HT-29 (cell line): ENCODE data around the gene KLHL7. TPM values are rescaled to one million over a fixed set of nuclear protein-coding genes. Genes with fewer than 3 reads are reported as not detected.

ENCODE experiments used
- DNase-seq: peaks from one replicate; pipeline ENCODE4 v3.0.0-alpha.2; 2015; ENCODE audit warnings: low spot score
- total RNA-seq: library from RNA; depleted of rRNA; stranded (reverse); fragments of >200 nt; shearing (Covaris generic); gene quantifications from 2 replicates; pipeline ENCODE4 v1.2.3, GENCODE V29; 2014; rRNA removed

KLHL7 gene
- total RNA-seq, result 13.0 and 29.9 TPM in 2 replicates

DNA sequence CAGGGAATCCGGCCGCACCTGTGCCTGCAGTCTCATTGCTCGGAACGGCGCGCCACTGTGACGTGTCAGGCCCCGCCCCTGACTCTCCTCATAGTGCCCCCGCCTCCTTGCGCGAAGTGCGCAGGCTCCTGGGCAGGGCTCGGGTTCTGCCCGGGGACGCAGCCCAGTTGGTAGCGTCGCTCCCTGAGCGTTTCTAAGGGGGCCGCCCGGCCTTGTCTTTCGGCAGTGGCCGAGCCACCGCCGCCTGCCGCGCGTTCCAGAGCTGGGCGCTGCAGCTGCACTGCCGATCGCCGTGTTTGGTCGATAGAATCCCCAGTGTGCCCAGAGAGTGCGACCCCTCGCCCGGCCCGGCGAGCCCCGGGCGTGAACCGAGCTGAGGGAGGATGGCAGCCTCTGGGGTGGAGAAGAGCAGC lies at the start of gene KLHL7:
KLHL7 (plus strand) TSS at position 142 of the 413 bp plus-strand sequence; CDS start at position 384, 242 bp downstream.
- peak; percentile 98 for DNase-seq

GRCh38 chr7:23058408-23059096 lies 47.0 kb upstream of the KLHL7 start:
- DNase-seq, result no peak

DNA sequence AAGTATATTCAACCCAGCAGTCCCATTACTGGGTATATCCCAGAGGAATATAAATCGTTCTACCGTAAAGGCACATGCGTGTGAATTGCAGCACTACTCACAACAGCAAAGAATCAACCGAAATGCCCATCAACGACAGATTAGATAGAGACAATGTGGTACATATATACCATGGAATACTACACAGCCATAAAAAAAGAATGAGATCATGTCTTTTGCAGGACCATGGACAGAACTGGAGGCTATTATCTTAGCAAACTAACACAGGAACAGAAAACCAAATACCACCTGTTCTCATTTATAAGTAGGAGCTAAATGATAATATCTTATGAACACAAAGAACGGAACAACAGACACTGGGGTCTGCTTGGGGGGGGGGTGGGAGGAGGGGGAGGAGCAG lies 44.3 kb upstream of the KLHL7 start:
- DNase-seq, result no peak

GRCh38 chr7:23062452-23062851 lies 43.1 kb upstream of the KLHL7 start:
- no peak for DNase-seq

- no peak for DNase-seq
Measured at GRCh38 chr7:23065974-23066373, 39.6 kb upstream of the KLHL7 start.

- no peak for DNase-seq
Measured at GRCh38 chr7:23067271-23067670, 38.3 kb upstream of the KLHL7 start.

- DNase-seq, result no peak
Measured at GRCh38 chr7:23072048-23072447, 33.5 kb upstream of the KLHL7 start.

- DNase-seq, result no peak
Measured at GRCh38 chr7:23072922-23073321, 32.7 kb upstream of the KLHL7 start.

DNA sequence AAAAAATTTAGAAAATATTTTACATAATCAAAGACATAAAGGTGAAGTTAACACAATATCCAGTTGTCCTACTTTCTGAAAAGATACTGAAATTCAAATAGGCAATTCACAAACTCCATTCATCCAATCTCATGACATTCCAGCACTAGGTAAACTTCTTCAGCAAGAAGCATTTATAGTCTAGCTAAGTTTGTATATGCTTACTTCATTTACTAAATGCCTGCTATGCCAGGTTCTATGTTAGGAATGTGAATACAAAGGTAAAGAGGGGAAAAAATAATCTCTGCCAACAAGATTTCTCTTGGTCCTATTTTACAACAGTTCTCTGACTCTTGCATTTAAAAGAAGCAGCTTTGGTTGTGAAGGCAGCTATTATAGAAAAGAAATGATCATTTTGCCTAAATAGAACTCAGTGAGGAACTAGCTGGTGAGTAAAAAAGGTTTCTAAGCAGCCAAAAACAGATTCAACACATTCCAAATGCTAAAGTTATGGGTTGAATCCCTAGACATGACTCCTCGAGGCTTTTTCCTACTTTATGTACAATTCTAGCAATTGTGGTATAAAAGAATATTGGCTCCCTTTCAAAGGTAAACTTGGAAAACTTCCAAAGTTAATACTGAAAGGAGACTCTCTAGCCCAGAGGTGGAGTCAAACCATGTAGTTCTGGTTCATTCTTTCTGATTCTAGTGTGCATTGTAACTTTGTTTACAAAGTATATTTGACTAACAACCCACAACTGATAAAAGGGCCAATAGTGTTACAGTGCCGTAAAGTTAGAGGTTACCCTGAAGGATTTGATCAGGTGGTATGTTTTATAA lies 30.9 kb upstream of the KLHL7 start:
- DNase-seq, result peak; percentile 74

DNA sequence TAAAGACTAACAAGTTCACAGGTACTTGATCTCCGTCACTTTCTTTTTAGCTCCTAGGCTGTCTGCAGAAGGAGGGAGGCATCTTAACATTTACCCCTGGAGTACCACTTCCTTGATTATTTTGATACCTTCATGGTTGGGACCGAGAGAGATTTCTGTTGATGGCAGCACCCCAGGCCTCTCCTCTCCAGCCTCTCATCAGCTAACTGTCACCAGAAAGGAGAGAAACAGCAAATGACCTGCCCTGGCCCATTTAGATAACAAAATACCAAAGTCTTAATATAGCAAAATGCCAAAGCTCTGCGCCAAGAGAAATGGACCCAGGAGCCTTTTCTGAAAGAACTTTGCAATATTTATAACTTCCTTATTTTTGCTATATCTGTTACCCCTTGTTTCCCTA lies 30.0 kb upstream of the KLHL7 start:
- no peak for DNase-seq

- no peak for DNase-seq
Measured at GRCh38 chr7:23076772-23077171, 28.8 kb upstream of the KLHL7 start.

- DNase-seq, result no peak
Measured at GRCh38 chr7:23093111-23093510, 12.5 kb upstream of the KLHL7 start.

- no peak for DNase-seq
Measured at GRCh38 chr7:23093546-23093945, 12.0 kb upstream of the KLHL7 start.

DNA sequence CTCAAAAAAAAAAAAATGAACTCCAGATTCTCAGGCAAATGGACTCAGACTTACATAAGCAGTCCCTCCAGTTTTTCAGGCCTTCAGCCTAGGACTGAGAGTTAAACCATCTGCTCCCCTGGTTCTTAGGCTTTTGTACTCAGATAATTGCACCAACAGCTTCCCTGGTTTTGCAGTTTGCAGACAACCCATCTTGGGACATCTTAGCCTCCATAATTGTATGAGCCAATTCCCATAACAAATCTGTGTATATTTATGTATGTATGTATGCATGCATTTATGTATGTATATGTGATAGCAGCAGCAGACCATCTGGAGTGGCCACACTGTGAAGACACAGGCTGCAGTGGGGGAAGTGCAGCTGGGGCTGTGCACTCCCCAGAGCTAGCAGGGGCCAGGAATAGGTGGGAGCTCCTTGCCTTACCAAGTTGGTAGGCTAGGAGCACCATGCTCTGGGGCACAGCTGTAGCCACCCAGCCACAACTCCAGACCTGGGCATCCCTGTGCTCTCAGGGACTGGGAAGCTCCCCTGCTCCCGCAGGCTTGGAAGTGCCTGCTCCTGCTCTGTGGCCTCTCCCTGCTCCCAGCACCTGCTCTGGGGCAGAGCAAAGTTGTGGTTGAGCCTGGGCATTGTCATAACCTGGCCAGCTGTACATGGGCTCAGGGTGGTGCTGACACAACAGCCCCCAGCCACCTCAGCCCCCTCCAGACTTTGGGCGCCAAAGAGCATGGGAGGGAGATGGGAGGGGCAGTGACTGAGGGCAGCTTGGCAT lies 8.9 kb upstream of the KLHL7 start:
- DNase-seq, result no peak

DNA sequence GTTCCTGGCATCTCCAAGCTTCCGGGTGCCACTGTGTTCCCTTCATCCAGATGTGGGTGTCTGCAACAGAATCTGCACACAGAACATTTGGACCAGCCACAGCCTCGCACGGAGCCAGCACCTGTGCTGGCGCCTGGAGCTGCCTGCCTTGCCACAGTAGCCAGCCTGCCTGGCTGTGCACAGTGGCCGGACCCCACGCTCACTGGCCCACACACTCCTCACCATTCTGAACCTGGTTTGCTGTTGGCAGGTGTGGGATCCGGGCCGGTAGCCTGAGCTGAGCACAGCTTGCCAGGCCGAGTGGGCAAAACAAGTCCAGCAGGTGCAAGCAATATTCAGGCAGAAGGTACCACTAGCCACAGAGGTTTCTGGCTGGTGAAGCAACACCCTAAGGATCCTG lies 7.6 kb upstream of the KLHL7 start:
- no peak for DNase-seq

GRCh38 chr7:23098460-23098859 lies 7.1 kb upstream of the KLHL7 start:
- DNase-seq, result no peak

- peak; percentile 52 for DNase-seq
Measured at GRCh38 chr7:23100697-23101096, 4.9 kb upstream of the KLHL7 start.

DNA sequence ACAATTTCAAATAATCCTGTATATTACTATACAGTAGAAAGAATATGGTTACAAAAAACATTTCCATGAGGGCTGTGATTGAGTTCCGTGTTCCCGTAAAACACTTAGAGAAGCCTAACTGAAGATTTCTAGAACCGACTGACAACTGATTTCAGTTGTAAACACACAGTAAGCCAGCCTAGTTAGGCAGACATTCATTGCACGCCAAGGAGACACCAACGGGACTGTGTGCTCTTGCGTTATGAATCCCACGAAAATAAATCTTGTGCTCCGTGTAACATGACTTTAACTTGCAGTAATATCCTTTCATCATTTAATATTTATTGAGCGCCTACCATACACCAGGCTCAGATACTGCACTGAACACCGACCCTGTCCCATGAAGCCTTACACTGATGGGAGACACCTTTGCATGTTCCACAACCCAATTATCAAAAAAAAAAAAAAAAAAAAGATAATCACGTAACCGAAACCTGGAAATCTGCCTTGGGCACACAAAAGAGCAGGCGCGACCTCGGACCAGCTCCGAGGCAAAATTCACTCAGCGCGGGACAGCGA lies 420 bp upstream of the KLHL7 start:
- DNase-seq, result peak; percentile 49

GRCh38 chr7:23106057-23106822 lies 655 bp downstream of the KLHL7 start:
- DNase-seq, result peak; percentile 70

DNA sequence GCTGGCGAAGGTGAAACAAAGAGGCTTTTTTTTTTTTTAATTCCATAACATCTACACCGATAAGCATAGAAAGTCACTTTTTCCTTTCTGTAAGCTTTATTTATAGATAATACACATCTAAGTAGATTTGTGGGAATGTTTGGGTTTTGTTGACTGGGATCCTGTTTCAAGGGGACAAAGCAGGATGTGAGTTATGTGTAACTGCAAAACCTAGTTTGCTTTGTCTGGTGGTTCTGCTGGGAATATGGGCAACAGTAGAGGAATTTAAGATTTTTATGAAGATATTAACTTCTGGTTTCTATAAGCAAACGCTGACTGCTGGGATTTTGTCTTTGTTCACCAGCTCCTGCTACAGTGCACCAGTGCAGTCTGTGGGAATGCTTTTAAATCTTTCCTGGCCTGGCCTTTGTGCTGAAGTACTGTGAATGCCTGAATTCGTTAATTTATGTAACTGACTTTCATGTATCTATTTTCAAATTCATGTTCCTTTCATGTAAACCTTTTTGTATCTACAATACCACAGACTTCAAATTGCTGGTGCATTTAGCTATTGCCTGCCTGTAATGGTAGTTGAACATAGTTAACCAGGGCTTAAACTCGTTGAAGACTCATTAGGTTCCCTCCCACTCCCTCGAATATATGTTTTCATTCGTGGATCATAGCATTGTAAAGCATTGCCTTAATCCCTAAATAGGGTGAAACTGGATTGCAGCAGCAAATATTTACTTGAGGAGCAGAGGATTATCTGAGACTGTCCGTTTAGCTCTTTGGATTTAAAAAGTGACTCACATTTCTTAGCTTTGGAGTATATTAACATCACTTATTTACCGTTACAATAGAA lies 1.5 kb downstream of the KLHL7 start:
- peak; percentile 20 for DNase-seq
